ENCODE measurements around the gene GPC6.

GRCh38 chr13:94205896-94206295, 979.3 kb downstream of the GPC6 start:
- TF ChIP-seq CTCF (IDR thresholded peaks at IDR 0.05; ENCODE audit: insufficient read depth, low read depth, low read length) (no peak), EZH2 (IDR thresholded peaks at IDR 0.05; ENCODE audit: insufficient read depth, low read length) (no peak)

All from astrocyte (in vitro differentiated cells and primary cell).